ENCODE data around the gene TDRD6.

DNA sequence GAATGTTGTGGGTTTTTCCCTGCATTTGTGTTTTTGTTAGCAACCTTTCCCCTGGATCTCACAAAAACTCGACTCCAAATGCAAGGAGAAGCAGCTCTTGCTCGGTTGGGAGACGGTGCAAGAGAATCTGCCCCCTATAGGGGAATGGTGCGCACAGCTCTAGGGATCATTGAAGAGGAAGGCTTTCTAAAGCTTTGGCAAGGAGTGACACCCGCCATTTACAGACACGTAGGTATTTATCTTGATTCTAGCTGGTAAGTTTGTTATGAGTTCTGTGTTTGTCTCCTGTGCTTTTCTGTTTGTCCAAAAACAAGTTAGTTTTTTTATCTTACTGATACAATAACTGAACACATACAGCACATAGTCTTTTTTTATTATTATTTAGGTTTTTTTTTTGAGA lies 31.9 kb upstream of the TDRD6 start:
- TF ChIP-seq, protein P1, sequence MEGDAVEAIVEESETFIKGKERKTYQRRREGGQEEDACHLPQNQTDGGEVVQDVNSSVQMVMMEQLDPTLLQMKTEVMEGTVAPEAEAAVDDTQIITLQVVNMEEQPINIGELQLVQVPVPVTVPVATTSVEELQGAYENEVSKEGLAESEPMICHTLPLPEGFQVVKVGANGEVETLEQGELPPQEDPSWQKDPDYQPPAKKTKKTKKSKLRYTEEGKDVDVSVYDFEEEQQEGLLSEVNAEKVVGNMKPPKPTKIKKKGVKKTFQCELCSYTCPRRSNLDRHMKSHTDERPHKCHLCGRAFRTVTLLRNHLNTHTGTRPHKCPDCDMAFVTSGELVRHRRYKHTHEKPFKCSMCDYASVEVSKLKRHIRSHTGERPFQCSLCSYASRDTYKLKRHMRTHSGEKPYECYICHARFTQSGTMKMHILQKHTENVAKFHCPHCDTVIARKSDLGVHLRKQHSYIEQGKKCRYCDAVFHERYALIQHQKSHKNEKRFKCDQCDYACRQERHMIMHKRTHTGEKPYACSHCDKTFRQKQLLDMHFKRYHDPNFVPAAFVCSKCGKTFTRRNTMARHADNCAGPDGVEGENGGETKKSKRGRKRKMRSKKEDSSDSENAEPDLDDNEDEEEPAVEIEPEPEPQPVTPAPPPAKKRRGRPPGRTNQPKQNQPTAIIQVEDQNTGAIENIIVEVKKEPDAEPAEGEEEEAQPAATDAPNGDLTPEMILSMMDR (IDR thresholded peaks at IDR 0.05), result peak; percentile 31; the same call in 1 of the 2 replicates
- TF ChIP-seq SIN3A (IDR thresholded peaks at IDR 0.05; ENCODE audit: borderline replicate concordance, low read depth, low read length) (no peak), NFIC (IDR thresholded peaks at IDR 0.05; ENCODE audit: borderline replicate concordance) (no peak), RAD21 (IDR thresholded peaks at IDR 0.05; ENCODE audit: low read length) (no peak), EZH2phosphoT487 (IDR thresholded peaks at IDR 0.05; ENCODE audit: borderline replicate concordance, low read depth) (no peak), EP300 (IDR thresholded peaks at IDR 0.05; ENCODE audit: borderline replicate concordance in 1 of 2, low read depth in 1 of 2, low read length in 1 of 2) (no peak), YY1 (IDR thresholded peaks at IDR 0.05; ENCODE audit: low read depth) (no peak), CHD2 (IDR thresholded peaks at IDR 0.05; ENCODE audit: low read length, partially characterized antibody) (no peak)
- TF ChIP-seq, protein P2, sequence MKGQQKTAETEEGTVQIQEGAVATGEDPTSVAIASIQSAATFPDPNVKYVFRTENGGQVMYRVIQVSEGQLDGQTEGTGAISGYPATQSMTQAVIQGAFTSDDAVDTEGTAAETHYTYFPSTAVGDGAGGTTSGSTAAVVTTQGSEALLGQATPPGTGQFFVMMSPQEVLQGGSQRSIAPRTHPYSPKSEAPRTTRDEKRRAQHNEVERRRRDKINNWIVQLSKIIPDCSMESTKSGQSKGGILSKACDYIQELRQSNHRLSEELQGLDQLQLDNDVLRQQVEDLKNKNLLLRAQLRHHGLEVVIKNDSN (IDR thresholded peaks at IDR 0.05; ENCODE audit: borderline replicate concordance, low read depth), result no peak
- TF ChIP-seq, protein P3, sequence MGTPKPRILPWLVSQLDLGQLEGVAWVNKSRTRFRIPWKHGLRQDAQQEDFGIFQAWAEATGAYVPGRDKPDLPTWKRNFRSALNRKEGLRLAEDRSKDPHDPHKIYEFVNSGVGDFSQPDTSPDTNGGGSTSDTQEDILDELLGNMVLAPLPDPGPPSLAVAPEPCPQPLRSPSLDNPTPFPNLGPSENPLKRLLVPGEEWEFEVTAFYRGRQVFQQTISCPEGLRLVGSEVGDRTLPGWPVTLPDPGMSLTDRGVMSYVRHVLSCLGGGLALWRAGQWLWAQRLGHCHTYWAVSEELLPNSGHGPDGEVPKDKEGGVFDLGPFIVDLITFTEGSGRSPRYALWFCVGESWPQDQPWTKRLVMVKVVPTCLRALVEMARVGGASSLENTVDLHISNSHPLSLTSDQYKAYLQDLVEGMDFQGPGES (IDR thresholded peaks at IDR 0.05; ENCODE audit: low read depth, low read length), result no peak
- TF ChIP-seq, protein P4, sequence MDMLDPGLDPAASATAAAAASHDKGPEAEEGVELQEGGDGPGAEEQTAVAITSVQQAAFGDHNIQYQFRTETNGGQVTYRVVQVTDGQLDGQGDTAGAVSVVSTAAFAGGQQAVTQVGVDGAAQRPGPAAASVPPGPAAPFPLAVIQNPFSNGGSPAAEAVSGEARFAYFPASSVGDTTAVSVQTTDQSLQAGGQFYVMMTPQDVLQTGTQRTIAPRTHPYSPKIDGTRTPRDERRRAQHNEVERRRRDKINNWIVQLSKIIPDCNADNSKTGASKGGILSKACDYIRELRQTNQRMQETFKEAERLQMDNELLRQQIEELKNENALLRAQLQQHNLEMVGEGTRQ (IDR thresholded peaks at IDR 0.05; ENCODE audit: borderline replicate concordance, low read depth, low read length), result no peak
- TF ChIP-seq, protein P5, sequence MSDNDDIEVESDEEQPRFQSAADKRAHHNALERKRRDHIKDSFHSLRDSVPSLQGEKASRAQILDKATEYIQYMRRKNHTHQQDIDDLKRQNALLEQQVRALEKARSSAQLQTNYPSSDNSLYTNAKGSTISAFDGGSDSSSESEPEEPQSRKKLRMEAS (IDR thresholded peaks at IDR 0.05; ENCODE audit: low read depth), result no peak

Measured in SK-N-SH (cell line).